NCI-H1048 (cell line): ENCODE data around the gene ELFN1.

Source experiments
- DNase-seq: peaks from one replicate; lab custom pipeline; 2025; lab: John Stamatoyannopoulos, UW

ELFN1 gene

GRCh38 chr7:1642291-1642731, 27.8 kb upstream of the ELFN1 start:
- DNase-seq: no peak

GRCh38 chr7:1643270-1644092, 26.6 kb upstream of the ELFN1 start:
- no peak for DNase-seq

GRCh38 chr7:1644341-1645070, 25.6 kb upstream of the ELFN1 start:
- DNase-seq: no peak

GRCh38 chr7:1645071-1645409, 25.0 kb upstream of the ELFN1 start:
- no peak for DNase-seq

- DNase-seq: no peak
Measured at GRCh38 chr7:1645476-1645875, 24.6 kb upstream of the ELFN1 start.

GRCh38 chr7:1646391-1646790, 23.7 kb upstream of the ELFN1 start:
- DNase-seq: no peak

GRCh38 chr7:1646957-1647891, 22.9 kb upstream of the ELFN1 start:
- no peak for DNase-seq

GRCh38 chr7:1647961-1648672, 22.0 kb upstream of the ELFN1 start:
- DNase-seq: no peak

GRCh38 chr7:1649751-1650326, 20.2 kb upstream of the ELFN1 start:
- no peak for DNase-seq

- DNase-seq: no peak
Measured at GRCh38 chr7:1650363-1651030, 19.6 kb upstream of the ELFN1 start.

- DNase-seq: no peak
Measured at GRCh38 chr7:1651031-1651446, 19.0 kb upstream of the ELFN1 start.

- DNase-seq: no peak
Measured at GRCh38 chr7:1651891-1652290, 18.2 kb upstream of the ELFN1 start.

GRCh38 chr7:1653500-1653899, 16.6 kb upstream of the ELFN1 start:
- DNase-seq: no peak

- DNase-seq: no peak
Measured at GRCh38 chr7:1654111-1654510, 16.0 kb upstream of the ELFN1 start.

- no peak for DNase-seq
Measured at GRCh38 chr7:1654738-1655475, 15.2 kb upstream of the ELFN1 start.

GRCh38 chr7:1659696-1660095, 10.4 kb upstream of the ELFN1 start:
- DNase-seq: no peak

- DNase-seq: no peak
Measured at GRCh38 chr7:1661461-1661860, 8.6 kb upstream of the ELFN1 start.

- DNase-seq: no peak
Measured at GRCh38 chr7:1662101-1662500, 8.0 kb upstream of the ELFN1 start.

- DNase-seq: no peak
Measured at GRCh38 chr7:1662767-1663166, 7.3 kb upstream of the ELFN1 start.

- no peak for DNase-seq
Measured at GRCh38 chr7:1663223-1663622, 6.9 kb upstream of the ELFN1 start.
